IMR-90 (cell line): ENCODE data around the gene TMEM154. TPM values are rescaled to one million over a fixed set of nuclear protein-coding genes. Genes with fewer than 3 reads are reported as not detected.

Experiments
- ATAC-seq: fragments of 200-7000 bp; cut with Tn5 transposase; 2 replicates; pipeline ENCODE4 v1.9.1; 2020; ENCODE audit warnings: low read depth, mild to moderate bottlenecking, moderate library complexity
- BruUV-seq: library from RNA; stranded (reverse); fragments of 400-500 nt; replicated peaks from 2 replicates; lab custom pipeline; 2021; lab: Mats Ljungman, UMichigan
- CTCF ChIA-PET: fragments of 300-600 bp; formaldehyde crosslinking; extraction: SDS; loops from one replicate; lab custom pipeline; 2021; ENCODE audit warnings: antibody characterized with exemption; lab: Yijun Ruan, JAX
- POLR2A ChIA-PET: fragments of 300-600 bp; sonication (Branson Sonifier 250); formaldehyde crosslinking; loops from one replicate; lab custom pipeline; 2022; ENCODE audit warnings: antibody characterized with exemption; ENCODE audit not compliant: unreplicated experiment; lab: Charles Lee
- DNase-seq: peaks from one replicate; pipeline ENCODE4 v3.0.0; 2013
- H2AFZ ChIP-seq: replicated peaks from 2 replicates; pipeline ENCODE3; 2013; ENCODE audit warnings: low read length, mild to moderate bottlenecking; ENCODE audit not compliant: poor library complexity
- H2AK5ac ChIP-seq: 2 replicates; pipeline ENCODE4 v1.6.1; 2013; ENCODE audit warnings: low read depth, low read length, inconsistent platforms
- H2AK9ac ChIP-seq: replicated peaks from 2 replicates; pipeline ENCODE3; 2013; ENCODE audit warnings: mild to moderate bottlenecking, low read depth, low read length, moderate library complexity; ENCODE audit not compliant: poor library complexity
- H2BK120ac ChIP-seq: 2 replicates; pipeline ENCODE4 v1.6.1; 2013; ENCODE audit warnings: low read depth, low read length, inconsistent platforms
- H2BK15ac ChIP-seq: 3 replicates; pipeline ENCODE4 v1.6.1; 2013; ENCODE audit warnings: low read depth, low read length, inconsistent platforms
- H2BK20ac ChIP-seq: 2 replicates; pipeline ENCODE4 v1.6.1; 2013; ENCODE audit warnings: low read depth, mild to moderate bottlenecking, inconsistent platforms, low read length, moderate library complexity
- H2BK5ac ChIP-seq: 2 replicates; pipeline ENCODE4 v1.6.1; 2013; ENCODE audit warnings: mild to moderate bottlenecking, low read depth, low read length, inconsistent platforms; ENCODE audit not compliant: poor library complexity, severe bottlenecking
- H3K14ac ChIP-seq: replicated peaks from 2 replicates; pipeline ENCODE4 v1.6.1; 2013; ENCODE audit warnings: low read depth, low read length, inconsistent platforms
- H3K18ac ChIP-seq: 2 replicates; pipeline ENCODE4 v1.6.1; 2013; ENCODE audit warnings: low read depth, low read length, control low read depth
- H3K23ac ChIP-seq: 2 replicates; pipeline ENCODE4 v1.6.1; 2013; ENCODE audit warnings: low read depth, low read length, inconsistent platforms
- H3K27ac ChIP-seq: 2 replicates; pipeline ENCODE4 v1.5.1; 2013; ENCODE audit warnings: mild to moderate bottlenecking, control low read depth, low read length; ENCODE audit not compliant: insufficient read depth
- H3K27me3 ChIP-seq: 2 replicates; pipeline ENCODE4 v1.6.1; 2013; ENCODE audit warnings: low read length; ENCODE audit not compliant: control insufficient read depth, insufficient read depth
- H3K36me3 ChIP-seq: 2 replicates; pipeline ENCODE4 v1.6.1; 2013; ENCODE audit warnings: low read length, mixed read lengths; ENCODE audit not compliant: control insufficient read depth, insufficient read depth
- H3K4ac ChIP-seq: 2 replicates; pipeline ENCODE4 v1.6.1; 2013; ENCODE audit warnings: low read depth, low read length, inconsistent platforms
- H3K4me1 ChIP-seq: 2 replicates; pipeline ENCODE4 v1.6.1; 2013; ENCODE audit warnings: low read length, mixed read lengths; ENCODE audit not compliant: control insufficient read depth, insufficient read depth
- H3K4me2 ChIP-seq: 2 replicates; pipeline ENCODE4 v1.6.1; 2013; ENCODE audit warnings: low read depth, mild to moderate bottlenecking, control low read depth, low read length, moderate library complexity
- H3K4me3 ChIP-seq: 2 replicates; pipeline ENCODE4 v1.5.1; 2013; ENCODE audit warnings: low read depth, mild to moderate bottlenecking, control low read depth, low read length, moderate library complexity; ENCODE audit not compliant: insufficient read depth
- H3K56ac ChIP-seq: 2 replicates; pipeline ENCODE4 v1.6.1; 2013; ENCODE audit warnings: low read length, inconsistent platforms; ENCODE audit not compliant: insufficient read depth; ENCODE audit errors: extremely low read depth
- H3K79me1 ChIP-seq, 2 experiments: 2 replicates each; pipeline ENCODE4 v1.6.1; 2013; ENCODE audit warnings: low read length in 2 of 2, inconsistent platforms in 1 of 2, low read depth in 1 of 2
- H3K9ac ChIP-seq: 2 replicates; pipeline ENCODE4 v1.6.1; 2013; ENCODE audit warnings: low read depth, low read length, control low read depth
- H3K9me1 ChIP-seq: 2 replicates; pipeline ENCODE4 v1.6.1; 2013; ENCODE audit warnings: low read length, inconsistent platforms; ENCODE audit not compliant: insufficient read depth
- H3K9me3 ChIP-seq: 2 replicates; pipeline ENCODE4 v1.6.1; 2013; ENCODE audit warnings: low read length; ENCODE audit not compliant: control insufficient read depth, insufficient read depth
- H4K20me1 ChIP-seq: 2 replicates; pipeline ENCODE4 v1.6.1; 2013; ENCODE audit warnings: low read length, inconsistent platforms; ENCODE audit not compliant: insufficient read depth
- H4K5ac ChIP-seq: 2 replicates; pipeline ENCODE4 v1.6.1; 2013; ENCODE audit warnings: mild to moderate bottlenecking, low read depth, low read length, control low read depth
- H4K8ac ChIP-seq, 2 experiments: 2 replicates each; pipeline ENCODE4 v1.6.1; 2013; ENCODE audit warnings: low read depth in 2 of 2, low read length in 2 of 2, control low read depth in 1 of 2, inconsistent platforms in 1 of 2
- H4K91ac ChIP-seq: 2 replicates; pipeline ENCODE4 v1.6.1; 2013; ENCODE audit warnings: low read depth, low read length, inconsistent platforms; ENCODE audit not compliant: insufficient read depth
- BHLHE40 ChIP-seq: fragments of 150-350 bp; IDR thresholded peaks from 2 replicates; pipeline ENCODE4 v1.6.1; 2016; ENCODE audit warnings: mild to moderate bottlenecking, low read depth, low read length
- CHD1 ChIP-seq: IDR thresholded peaks from 2 replicates; pipeline ENCODE4 v1.6.1; 2012; ENCODE audit warnings: low read depth, low read length, improper control_type of control experiment
- CTCF ChIP-seq: conservative IDR thresholded peaks from 2 replicates; pipeline ENCODE4 v1.5.1; 2012; ENCODE audit warnings: mild to moderate bottlenecking, low read depth, low read length, improper control_type of control experiment
- MAFK ChIP-seq: IDR thresholded peaks from 2 replicates; pipeline ENCODE4 v1.6.1; 2012; ENCODE audit warnings: low read depth, low read length, improper control_type of control experiment
- MAZ ChIP-seq: IDR thresholded peaks from 2 replicates; pipeline ENCODE4 v1.6.1; 2012; ENCODE audit warnings: low read depth, mild to moderate bottlenecking, low read length, improper control_type of control experiment, moderate library complexity, borderline replicate concordance
- MXI1 ChIP-seq: IDR thresholded peaks from 2 replicates; pipeline ENCODE4 v1.6.1; 2012; ENCODE audit warnings: low read depth, mild to moderate bottlenecking, low read length, moderate library complexity, borderline replicate concordance
- NFE2L2 ChIP-seq: fragments of 150-350 bp; IDR thresholded peaks from 2 replicates; pipeline ENCODE4 v1.6.1; 2016; ENCODE audit warnings: low read depth, mild to moderate bottlenecking, low read length
- RCOR1 ChIP-seq: IDR thresholded peaks from 2 replicates; pipeline ENCODE4 v1.6.1; 2012; ENCODE audit warnings: mild to moderate bottlenecking, low read length, improper control_type of control experiment; ENCODE audit not compliant: insufficient replicate concordance
- RFX5 ChIP-seq: IDR thresholded peaks from 2 replicates; pipeline ENCODE4 v1.8.0; 2012; ENCODE audit warnings: low read depth, mild to moderate bottlenecking, low read length, moderate library complexity
- USF2 ChIP-seq: fragments of 150-350 bp; IDR thresholded peaks from 2 replicates; pipeline ENCODE4 v1.6.1; 2017; ENCODE audit warnings: mild to moderate bottlenecking, antibody characterized with exemption, low read length, low read depth
- dilution Hi-C: fragments of 300-500 bp; cut with HindIII; formaldehyde crosslinking; loops from one replicate; pipeline ENCODE4 v1.14.3; 2018; ENCODE audit warnings: low sequenced_read_pairs; ENCODE audit not compliant: unreplicated experiment
- in situ Hi-C: fragments of 300-500 bp; cut with MboI; formaldehyde crosslinking; loops from 3 replicates; pipeline ENCODE4 v1.14.3; 2019; ENCODE audit warnings: low sequenced_read_pairs, inconsistent platforms, mixed read lengths
- intact Hi-C: fragments of 100-400 bp; cut with micrococcal nuclease; formaldehyde crosslinking; loops from 2 replicates; pipeline ENCODE4 v1.10.0; 2022
- polyA plus RNA-seq, 3 experiments: library from polyadenylated mRNA; depleted of rRNA; stranded (reverse); fragments of >200 nt; gene quantifications; 2 replicates each; pipeline ENCODE4 v1.2.3, GENCODE V29; 2012; ENCODE audit warnings: low replicate concordance in 1 of 3
- total RNA-seq: library from RNA; depleted of rRNA; stranded (reverse); fragments of >200 nt; gene quantifications from 2 replicates; pipeline ENCODE4 v1.2.3, GENCODE V29; 2012
- TF ChIP-seq, protein P1 (sequence below): fragments of 150-350 bp; IDR thresholded peaks from 2 replicates; pipeline ENCODE4 v1.6.1; 2016; ENCODE audit warnings: low read depth, mild to moderate bottlenecking, low read length, moderate library complexity, borderline replicate concordance

The TMEM154 gene
- total and polyA plus RNA-seq, 2 of the 4 experiments (the other 2 are of a cell fraction): 0.12 to 0.18 TPM

- dilution Hi-C loops: no loop called here
- H3K27me3 ChIP-seq: peaks cover 24% of the 10 kb centered on the region
- H2BK120ac ChIP-seq: no peak overlapping the region
- no peak overlapping the region for H3K23ac ChIP-seq
- no TSS peak for BruUV-seq
- H2BK15ac ChIP-seq: no peak overlapping the region
- POLR2A ChIA-PET: no interaction called here
- H3K4me2 ChIP-seq: no peak overlapping the region
- no peak overlapping the region for H4K8ac ChIP-seq
- H3K56ac ChIP-seq: no peak overlapping the region
- no peak overlapping the region for H2AK5ac ChIP-seq
- no peak overlapping the region for H2BK20ac ChIP-seq
- no peaks in the 10 kb centered on the region for H3K79me1 ChIP-seq
- no peak overlapping the region for H4K5ac ChIP-seq
- TF ChIP-seq CTCF: no peak
- TF ChIP-seq MAZ: no peak
- TF ChIP-seq MXI1: no peak
- TF ChIP-seq, protein P1, sequence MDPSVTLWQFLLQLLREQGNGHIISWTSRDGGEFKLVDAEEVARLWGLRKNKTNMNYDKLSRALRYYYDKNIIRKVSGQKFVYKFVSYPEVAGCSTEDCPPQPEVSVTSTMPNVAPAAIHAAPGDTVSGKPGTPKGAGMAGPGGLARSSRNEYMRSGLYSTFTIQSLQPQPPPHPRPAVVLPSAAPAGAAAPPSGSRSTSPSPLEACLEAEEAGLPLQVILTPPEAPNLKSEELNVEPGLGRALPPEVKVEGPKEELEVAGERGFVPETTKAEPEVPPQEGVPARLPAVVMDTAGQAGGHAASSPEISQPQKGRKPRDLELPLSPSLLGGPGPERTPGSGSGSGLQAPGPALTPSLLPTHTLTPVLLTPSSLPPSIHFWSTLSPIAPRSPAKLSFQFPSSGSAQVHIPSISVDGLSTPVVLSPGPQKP: no peak
- no peak for TF ChIP-seq RFX5
- TF ChIP-seq BHLHE40: no peak
- TF ChIP-seq CHD1: no peak
- TF ChIP-seq USF2: no peak
- TF ChIP-seq NFE2L2: no peak
- TF ChIP-seq RCOR1: no peak
- no peak for TF ChIP-seq MAFK
- H3K36me3 ChIP-seq: no peaks in the 10 kb centered on the region
- H2AK9ac ChIP-seq: no peak overlapping the region
- intact Hi-C loops: no loop called here
- no peak overlapping the region for H3K4me3 ChIP-seq
- H3K4ac ChIP-seq: no peak overlapping the region
- H3K9ac ChIP-seq: no peak overlapping the region
- CTCF ChIA-PET: no interaction called here
- no peak overlapping the region for H2BK5ac ChIP-seq
- no peak overlapping the region for H3K27ac ChIP-seq
- H3K18ac ChIP-seq: no peak overlapping the region
- no peaks in the 10 kb centered on the region for H3K9me1 ChIP-seq
- H4K91ac ChIP-seq: no peak overlapping the region
- H3K4me1 ChIP-seq: no peaks in the 10 kb centered on the region
- ATAC-seq: no peak
- H3K14ac ChIP-seq: no peak overlapping the region
- H2AFZ ChIP-seq: no peak overlapping the region
- no peaks in the 10 kb centered on the region for H4K20me1 ChIP-seq
- no peak for DNase-seq
- in situ Hi-C loops: no loop called here
- no peaks in the 10 kb centered on the region for H3K9me3 ChIP-seq
Observed at GRCh38 chr4:152620915-152621314, 58.9 kb downstream of the TMEM154 start.
